HG03135 (cell line): Measurements from ENCODE around the gene CACNA1G.

ENCODE experiments used
- ATAC-seq: cut with Tn5 transposase; IDR thresholded peaks from one replicate; pipeline ENCODE4 v1.9.1; 2021; ENCODE audit warnings: mild to moderate bottlenecking, moderate library complexity; ENCODE audit not compliant: unreplicated experiment

CACNA1G gene

DNA sequence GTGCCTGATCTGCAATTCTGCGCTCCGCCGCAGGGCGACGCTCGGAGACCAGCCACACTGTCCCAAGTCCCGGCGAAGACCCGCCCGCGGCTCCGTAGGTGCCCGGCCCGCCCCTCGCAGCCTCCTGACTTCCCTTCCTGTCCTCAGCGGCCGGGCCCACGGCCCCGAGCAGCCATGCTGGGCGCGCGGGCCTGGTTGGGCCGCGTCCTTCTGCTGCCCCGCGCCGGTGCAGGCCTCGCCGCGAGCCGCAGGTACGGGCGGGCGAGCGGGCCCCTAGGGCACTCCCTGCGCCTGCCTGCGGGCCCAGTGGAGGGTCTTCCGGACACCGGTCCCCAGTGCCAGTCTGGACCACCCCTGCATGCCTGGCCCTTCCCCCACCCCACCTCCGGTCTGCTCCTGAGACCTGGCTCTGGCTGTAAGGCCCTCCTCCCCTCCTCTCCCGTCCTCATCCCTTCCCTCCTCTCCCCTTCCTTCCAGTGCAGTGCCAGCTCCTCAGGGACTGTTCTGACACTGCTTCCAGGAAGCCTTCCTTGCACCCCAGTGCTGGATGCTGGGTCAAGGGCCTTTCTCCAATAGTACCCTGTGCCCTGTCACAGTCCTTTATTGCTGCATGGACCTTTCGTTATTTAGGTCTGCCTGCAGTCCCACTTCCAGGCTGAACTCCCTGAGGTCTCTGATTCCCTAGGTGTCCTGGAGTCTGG lies 13.3 kb upstream of the CACNA1G start, which contains the start of gene SPATA20:
Gene SPATA20 (plus strand): TSS at position 140 of the 701 bp plus-strand sequence. CDS start 35 bp downstream, at position 175.
- peak; percentile 64 for ATAC-seq

DNA sequence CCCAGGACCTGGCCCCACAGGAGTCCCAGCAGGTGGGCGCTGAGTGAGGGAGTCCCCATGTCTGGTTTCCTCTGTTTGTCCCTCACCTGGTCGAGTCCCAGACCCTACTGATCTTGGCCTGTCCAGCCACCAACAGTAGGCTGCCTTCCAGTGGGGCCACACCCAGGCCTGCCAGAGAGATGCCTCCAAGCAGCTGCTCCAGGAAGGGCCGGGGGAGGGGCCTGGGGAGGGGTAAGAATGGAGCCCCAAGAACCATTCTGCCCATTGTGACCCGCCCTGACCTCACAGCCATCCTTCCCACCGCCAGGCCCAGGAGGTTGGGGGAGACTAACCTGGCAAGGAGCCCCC lies 12.8 kb upstream of the CACNA1G start:
- no peak for ATAC-seq

- no peak for ATAC-seq
These were observed 11.7 kb upstream of the CACNA1G start for GRCh38 chr17:50548831-50549230.

DNA sequence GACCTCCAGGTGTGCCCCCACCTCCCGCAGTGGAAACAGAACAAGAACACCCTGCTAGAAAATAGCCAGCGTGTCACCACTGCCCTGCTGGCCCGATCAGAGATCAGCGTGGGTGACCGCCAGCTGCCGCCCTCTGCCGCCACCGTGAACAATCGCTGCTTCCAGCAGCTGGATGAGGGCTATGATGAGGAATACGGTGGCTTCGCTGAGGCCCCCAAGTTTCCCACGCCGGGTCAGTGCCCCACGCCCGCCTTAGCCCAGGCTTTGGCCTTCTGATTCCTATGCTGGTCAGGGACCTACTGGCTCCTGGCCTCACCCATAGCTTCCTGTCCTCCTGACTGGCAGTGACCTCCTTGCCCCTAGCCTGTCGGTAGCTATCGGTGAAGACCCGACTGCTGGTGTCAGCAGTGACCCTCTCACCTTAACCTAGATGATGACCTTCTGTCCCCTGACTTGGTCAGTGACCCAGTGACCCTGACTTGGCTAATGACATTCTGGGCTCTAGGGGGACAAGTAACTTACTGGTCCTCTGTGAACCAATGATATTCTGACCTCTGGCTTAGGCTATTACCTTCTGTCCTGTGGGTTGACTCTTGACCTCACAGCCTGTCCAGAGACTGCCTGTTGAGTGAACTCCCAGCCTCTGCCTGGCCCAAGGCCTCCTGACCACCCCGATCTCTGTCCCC lies 11.1 kb upstream of the CACNA1G start:
- ATAC-seq, result no peak

GRCh38 chr17:50549969-50550368 lies 10.5 kb upstream of the CACNA1G start:
- ATAC-seq, result no peak

- no peak for ATAC-seq
These were observed 9.7 kb upstream of the CACNA1G start for GRCh38 chr17:50550661-50551432.

- ATAC-seq, result no peak
These were observed 9.1 kb upstream of the CACNA1G start for GRCh38 chr17:50551433-50551815.

- ATAC-seq, result no peak
These were observed 8.6 kb upstream of the CACNA1G start for GRCh38 chr17:50551884-50552283.

GRCh38 chr17:50554201-50554600 lies 6.3 kb upstream of the CACNA1G start:
- no peak for ATAC-seq

DNA sequence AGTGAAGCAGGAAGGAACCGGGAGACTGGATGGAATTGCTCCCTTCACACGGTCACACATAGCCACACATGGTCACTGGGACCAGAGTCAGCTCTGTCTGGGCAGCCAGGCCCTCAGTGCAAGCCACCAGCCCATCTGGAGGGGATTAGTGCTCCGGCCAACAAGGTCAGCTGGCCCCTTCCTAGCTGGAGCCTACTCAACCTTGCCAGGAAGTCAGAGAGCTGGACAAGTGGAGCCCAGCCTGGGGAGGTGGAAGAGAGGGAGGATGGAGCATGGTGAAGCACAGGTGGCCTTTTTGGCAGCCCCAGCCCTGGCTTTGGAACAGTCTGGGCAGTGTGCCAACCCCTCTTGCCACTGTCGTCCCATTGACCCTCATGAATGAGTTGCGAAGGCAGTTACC lies 3.7 kb upstream of the CACNA1G start:
- no peak for ATAC-seq

DNA sequence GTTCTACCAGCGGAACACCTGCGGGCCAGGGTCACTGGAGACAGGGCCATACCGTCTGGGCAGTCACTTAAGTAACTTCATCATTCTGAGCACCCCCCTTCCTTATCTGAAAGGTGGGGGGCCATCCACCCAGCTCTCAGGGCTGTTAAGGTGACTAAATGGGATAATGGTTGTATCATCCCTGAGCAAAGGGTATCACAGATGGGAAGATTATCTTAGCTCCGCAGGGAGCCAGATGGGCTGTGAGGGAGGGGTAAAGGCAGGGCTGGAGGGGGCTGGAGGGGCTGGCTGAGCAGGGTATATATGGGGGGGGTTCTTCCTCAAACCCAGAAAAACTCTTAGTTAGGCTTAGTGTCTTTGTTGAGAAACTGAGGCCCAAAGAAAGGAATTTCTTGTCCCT lies 2.9 kb upstream of the CACNA1G start:
- ATAC-seq, result no peak

DNA sequence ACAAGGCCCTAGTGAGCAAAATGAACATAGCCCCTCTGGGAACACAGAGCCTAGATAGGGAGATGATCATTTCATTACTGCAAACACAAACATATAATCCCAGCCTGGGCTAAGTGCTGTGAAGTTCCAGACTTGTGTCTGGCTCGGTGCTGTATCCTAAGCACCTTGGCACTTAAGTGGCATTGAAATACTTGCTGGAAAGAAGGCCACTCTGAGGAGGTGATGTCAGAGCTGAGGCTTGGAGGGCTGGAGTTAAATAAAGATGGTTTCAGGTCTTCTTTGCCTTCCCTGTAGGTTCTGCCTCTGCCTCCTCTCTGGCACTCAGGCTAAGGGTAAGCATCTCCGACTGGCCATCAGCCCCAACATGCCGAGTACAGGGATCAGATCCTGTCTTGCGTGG lies 2.4 kb upstream of the CACNA1G start:
- ATAC-seq, result no peak

- ATAC-seq, result no peak
These were observed 2.0 kb upstream of the CACNA1G start for GRCh38 chr17:50558581-50558940.

- ATAC-seq, result no peak
These were observed 1.4 kb upstream of the CACNA1G start for GRCh38 chr17:50558941-50559614.

- ATAC-seq, result no peak
These were observed 786 bp upstream of the CACNA1G start for GRCh38 chr17:50559674-50560184.

- ATAC-seq, result no peak
These were observed 623 bp downstream of the CACNA1G start for GRCh38 chr17:50560931-50561745.

GRCh38 chr17:50561746-50562141 lies 1.2 kb downstream of the CACNA1G start:
- no peak for ATAC-seq

- no peak for ATAC-seq
These were observed 2.0 kb downstream of the CACNA1G start for GRCh38 chr17:50562242-50563091.

GRCh38 chr17:50563092-50563511 lies 2.6 kb downstream of the CACNA1G start:
- no peak for ATAC-seq
